ENCODE results near the gene RIN1. TPM values are rescaled to one million over a fixed set of nuclear protein-coding genes. Genes with fewer than 3 reads are reported as not detected.

RIN1 gene
- total RNA-seq, 2 donors from 2014 or later = 0.99 to 11.4 TPM

DNA sequence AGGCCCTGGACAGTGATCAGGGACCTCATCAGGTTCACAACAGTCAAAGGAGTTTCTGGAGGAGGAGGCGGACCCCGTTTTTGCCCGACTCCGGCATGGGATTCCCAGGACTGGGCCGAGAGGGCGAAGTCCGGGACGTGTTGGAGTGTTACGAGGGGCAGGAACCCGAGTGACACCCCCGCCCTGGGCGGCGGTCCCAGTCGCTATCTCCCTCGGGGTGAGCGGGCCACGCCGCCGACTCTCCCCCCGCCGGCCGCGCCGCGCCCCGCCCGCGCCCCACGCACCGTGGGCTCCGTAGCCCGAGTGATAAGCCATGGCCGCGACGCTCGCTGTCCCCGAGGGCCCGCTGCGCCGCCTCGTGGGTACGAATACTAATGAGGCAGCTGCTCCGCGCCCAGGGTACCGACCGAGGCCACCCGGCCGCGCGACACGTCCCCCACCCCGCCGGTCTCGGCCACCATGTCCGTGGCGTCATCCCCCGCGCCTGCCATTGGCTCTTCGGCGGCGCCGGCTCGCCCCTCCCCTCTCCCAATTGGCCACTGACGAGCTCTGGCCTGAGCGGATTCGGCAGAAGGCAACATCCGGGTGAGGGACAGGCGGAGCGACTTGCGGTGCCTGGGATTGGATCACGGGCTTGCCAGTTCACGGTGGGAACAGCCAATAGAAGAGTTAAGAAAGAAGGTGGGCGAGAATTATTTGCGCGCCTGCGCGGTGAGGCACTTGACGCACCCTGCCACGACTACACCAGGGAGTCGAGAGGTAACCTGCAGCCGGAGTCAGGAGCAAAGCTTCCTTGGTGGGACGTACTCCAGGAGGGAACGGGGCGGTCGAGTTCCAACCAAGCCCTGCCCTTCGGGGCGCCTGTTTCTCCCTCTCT is 47.3 kb downstream of the RIN1 start, which contains the start of gene YIF1A:
Gene YIF1A, minus strand, starts transcription at position 473 of the 877 bp plus-strand sequence. Its CDS starts 158 bp downstream, at position 315.
- Histone ChIP-seq H3K9me3 (no peaks in the 10 kb centered on the region), H3K27me3 (no peaks in the 10 kb centered on the region), H3K4me3 (peak within 1 kb of the TSS; percentile 65 to 66), H3K27ac (peak within 1 kb of the TSS; percentile 96 to 99 (median 98)), H3K4me1 (peaks cover 45% of the 10 kb centered on the region), H3K36me3 (replicated peaks in 1 of 2; ENCODE audit: insufficient read depth in 1 of 2, low read depth in 2 of 2) (peaks cover 0 to 2% of the 10 kb centered on the region in 2 donors)
- WGBS, 2 donors = 0% methylated on average over 1 to 86 of the region's 87 CpGs
- TF ChIP-seq, protein P1, sequence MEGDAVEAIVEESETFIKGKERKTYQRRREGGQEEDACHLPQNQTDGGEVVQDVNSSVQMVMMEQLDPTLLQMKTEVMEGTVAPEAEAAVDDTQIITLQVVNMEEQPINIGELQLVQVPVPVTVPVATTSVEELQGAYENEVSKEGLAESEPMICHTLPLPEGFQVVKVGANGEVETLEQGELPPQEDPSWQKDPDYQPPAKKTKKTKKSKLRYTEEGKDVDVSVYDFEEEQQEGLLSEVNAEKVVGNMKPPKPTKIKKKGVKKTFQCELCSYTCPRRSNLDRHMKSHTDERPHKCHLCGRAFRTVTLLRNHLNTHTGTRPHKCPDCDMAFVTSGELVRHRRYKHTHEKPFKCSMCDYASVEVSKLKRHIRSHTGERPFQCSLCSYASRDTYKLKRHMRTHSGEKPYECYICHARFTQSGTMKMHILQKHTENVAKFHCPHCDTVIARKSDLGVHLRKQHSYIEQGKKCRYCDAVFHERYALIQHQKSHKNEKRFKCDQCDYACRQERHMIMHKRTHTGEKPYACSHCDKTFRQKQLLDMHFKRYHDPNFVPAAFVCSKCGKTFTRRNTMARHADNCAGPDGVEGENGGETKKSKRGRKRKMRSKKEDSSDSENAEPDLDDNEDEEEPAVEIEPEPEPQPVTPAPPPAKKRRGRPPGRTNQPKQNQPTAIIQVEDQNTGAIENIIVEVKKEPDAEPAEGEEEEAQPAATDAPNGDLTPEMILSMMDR (IDR thresholded peaks at IDR 0.05) = peak in 2 of 7 experiments; percentile 9 to 23
- TF ChIP-seq POLR2A (IDR thresholded peaks at IDR 0.05) = peak; percentile 96 to 97 (median 97)
- intact Hi-C loops (cut with DNase I) = no loop called here
- DNase-seq = peak; percentile 99 to 100 (median 100)
- ATAC-seq = peak; percentile 95

DNA sequence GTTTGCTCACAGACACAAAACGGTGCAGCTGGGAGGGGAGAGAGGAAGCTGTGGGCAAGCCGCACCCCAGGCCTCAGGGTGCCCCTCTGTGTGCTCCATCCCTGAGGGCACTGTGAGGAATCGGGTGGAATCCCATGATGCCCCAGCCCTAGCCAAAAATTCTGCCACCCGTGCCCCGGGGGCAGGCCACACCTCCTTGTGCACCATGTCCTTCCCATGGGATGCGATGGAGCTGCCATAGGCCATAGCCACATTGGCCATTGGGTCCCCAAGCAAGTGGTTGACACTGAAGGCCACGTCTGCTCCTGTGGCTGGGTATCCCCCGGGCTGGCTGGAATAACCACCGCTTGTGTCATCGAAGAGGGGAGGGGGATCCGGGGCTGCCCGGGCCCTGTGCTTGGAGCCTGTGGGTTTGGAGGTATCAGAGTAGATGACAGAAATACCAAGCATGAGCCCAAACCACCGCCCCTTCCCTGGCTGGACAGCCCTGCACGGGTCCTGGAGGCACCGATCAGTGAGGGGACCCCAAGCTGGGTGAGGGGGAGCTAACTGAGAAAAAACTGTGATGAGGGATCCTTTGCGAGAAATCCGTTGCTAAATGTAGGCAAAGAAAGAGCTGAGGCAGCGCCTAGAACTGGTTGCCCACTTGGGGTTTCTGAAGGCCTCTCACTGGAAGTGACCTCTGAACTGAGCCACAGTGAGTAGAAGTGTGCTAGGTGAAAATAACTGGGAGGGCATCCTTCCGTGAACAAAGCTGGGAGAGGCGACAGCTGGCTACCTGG is 48.2 kb downstream of the RIN1 start:
- TF ChIP-seq POLR2A (IDR thresholded peaks at IDR 0.05) = no peak
- TF ChIP-seq, protein P1 (IDR thresholded peaks at IDR 0.05) = no peak
- Histone ChIP-seq H3K36me3 (replicated peaks in 1 of 2; ENCODE audit: insufficient read depth in 1 of 2, low read depth in 2 of 2) (peaks cover 0 to 2% of the 10 kb centered on the region in 2 donors), H3K4me3 (peak overlapping the region; percentile 65 to 66), H3K4me1 (peaks cover 45% of the 10 kb centered on the region), H3K9me3 (no peaks in the 10 kb centered on the region), H3K27ac (peak overlapping the region; percentile 96 to 99 (median 98)), H3K27me3 (no peaks in the 10 kb centered on the region)
- DNase-seq = peak in 1 of 4 donors; percentile 28
- intact Hi-C loops (cut with DNase I) = no loop called here
- no peak for ATAC-seq
- whole genome bisulfite sequencing, 2 donors = 28 to 32% methylated on average over 17 to 20 of the region's 20 CpGs

DNA sequence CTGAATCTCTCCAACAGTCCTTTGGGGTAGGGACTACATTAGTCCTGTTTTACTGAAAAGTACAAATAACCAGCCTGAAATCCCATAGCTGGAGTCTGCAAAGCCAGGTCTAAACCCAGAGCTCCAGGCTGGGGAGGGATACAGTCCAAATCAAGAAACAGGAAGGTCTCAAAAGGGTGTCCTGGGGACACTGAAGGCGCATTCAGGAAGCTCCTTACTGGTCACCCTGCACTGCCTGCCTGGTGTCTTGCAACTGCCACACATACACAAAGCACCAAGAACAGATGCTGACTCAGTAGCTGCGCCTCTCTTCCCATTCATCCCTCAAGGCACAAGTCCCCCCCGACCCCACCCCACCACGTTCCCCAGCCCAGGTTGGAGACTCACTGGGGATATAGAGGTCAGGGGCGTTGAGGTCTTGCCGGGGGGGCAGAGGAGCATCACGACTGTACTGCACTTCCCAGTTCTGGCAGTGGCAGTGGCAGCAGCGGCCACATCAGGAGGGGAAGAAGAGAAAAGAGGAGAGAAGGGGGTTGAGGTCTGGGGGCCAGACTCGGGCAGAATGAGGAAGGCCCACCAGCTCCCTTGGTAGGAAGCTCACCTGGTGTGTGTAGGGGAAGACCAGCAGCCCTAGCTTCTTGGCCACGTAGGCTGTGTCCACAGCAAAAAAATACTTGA is 48.9 kb downstream of the RIN1 start:
- ATAC-seq = no peak
- TF ChIP-seq, protein P1 (IDR thresholded peaks at IDR 0.05) = no peak
- TF ChIP-seq POLR2A (IDR thresholded peaks at IDR 0.05) = no peak
- no peaks in the 10 kb centered on the region for H3K27me3 ChIP-seq
- H3K27ac ChIP-seq = peak overlapping the region in 1 of 4 donors; percentile 99
- intact Hi-C loops (cut with DNase I) = no loop called here
- H3K36me3 ChIP-seq (replicated peaks in 1 of 2; ENCODE audit: insufficient read depth in 1 of 2, low read depth in 2 of 2) = peaks cover 0 to 2% of the 10 kb centered on the region in 2 donors
- no peak for DNase-seq
- H3K4me3 ChIP-seq = no peak overlapping the region
- no peaks in the 10 kb centered on the region for H3K9me3 ChIP-seq
- WGBS, 2 donors = 56 to 68% methylated on average over 10 of the region's 10 CpGs
- H3K4me1 ChIP-seq = peaks cover 46% of the 10 kb centered on the region

DNA sequence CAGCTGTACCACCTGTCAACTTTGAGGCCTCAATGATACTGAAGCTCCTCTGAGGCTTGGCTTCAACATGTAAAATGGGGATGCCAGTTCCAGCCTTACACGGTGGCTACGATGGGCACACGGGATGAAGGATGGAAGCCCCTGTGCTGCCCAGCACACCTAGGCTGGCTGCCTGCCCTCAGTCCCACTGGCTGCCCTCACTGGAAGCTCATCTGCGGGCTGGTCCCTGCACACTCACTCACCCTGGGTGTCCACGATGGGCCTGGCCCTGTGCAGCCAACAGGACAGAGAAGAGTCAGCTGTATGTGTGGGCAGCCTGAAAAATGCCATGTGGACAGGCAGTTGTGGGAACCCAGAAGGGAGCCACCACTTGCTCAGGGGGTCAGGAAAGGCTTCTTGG is 49.5 kb downstream of the RIN1 start:
- intact Hi-C loops (cut with DNase I) = no loop called here
- Histone ChIP-seq H3K4me3 (no peak overlapping the region), H3K4me1 (peaks cover 40% of the 10 kb centered on the region), H3K9me3 (no peaks in the 10 kb centered on the region), H3K27me3 (no peaks in the 10 kb centered on the region), H3K27ac (no peak overlapping the region), H3K36me3 (replicated peaks in 1 of 2; ENCODE audit: insufficient read depth in 1 of 2, low read depth in 2 of 2) (peaks cover 0 to 2% of the 10 kb centered on the region in 2 donors)
- WGBS, 2 donors = 70 to 86% methylated on average over 2 to 5 of the region's 5 CpGs
- no peak for TF ChIP-seq POLR2A (IDR thresholded peaks at IDR 0.05)
- TF ChIP-seq, protein P1 (IDR thresholded peaks at IDR 0.05) = no peak
- no peak for DNase-seq
- ATAC-seq = no peak
